ENCODE measurements around the gene SH2B2.
"Not testable (repeated sequence)": the region's sequence is repeated elsewhere in the genome, so short reads cannot be mapped to it uniquely, and the experiment has no call there.

DNA sequence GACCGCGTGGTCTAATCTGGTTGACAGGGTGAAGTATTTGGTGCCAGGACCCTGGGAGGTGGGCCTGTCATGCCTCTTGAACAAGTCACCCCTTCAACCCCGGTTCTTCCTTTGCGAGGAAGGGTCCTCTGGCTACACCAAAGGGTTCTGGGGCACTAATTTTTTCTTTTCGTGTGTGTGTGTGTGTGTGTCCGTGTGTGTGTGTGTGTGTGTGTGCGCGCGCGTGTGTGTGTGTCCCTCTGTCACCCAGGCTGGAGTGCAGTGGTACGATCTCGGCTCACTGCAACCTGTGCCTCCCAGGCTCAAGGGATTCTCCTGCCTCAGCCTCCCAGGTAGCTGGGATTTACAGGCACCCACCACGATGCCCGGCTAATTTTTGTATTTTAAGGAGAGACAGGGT, 14.7 kb downstream of the SH2B2 start:
- TF ChIP-seq, protein P1, sequence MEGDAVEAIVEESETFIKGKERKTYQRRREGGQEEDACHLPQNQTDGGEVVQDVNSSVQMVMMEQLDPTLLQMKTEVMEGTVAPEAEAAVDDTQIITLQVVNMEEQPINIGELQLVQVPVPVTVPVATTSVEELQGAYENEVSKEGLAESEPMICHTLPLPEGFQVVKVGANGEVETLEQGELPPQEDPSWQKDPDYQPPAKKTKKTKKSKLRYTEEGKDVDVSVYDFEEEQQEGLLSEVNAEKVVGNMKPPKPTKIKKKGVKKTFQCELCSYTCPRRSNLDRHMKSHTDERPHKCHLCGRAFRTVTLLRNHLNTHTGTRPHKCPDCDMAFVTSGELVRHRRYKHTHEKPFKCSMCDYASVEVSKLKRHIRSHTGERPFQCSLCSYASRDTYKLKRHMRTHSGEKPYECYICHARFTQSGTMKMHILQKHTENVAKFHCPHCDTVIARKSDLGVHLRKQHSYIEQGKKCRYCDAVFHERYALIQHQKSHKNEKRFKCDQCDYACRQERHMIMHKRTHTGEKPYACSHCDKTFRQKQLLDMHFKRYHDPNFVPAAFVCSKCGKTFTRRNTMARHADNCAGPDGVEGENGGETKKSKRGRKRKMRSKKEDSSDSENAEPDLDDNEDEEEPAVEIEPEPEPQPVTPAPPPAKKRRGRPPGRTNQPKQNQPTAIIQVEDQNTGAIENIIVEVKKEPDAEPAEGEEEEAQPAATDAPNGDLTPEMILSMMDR (IDR thresholded peaks at IDR 0.05; ENCODE audit: borderline replicate concordance, extremely low read depth, low read length, poor library complexity, severe bottlenecking), result not testable (repeated sequence)
- TF ChIP-seq EZH2 (IDR thresholded peaks at IDR 0.05; ENCODE audit: borderline replicate concordance, low read depth, low read length, severe bottlenecking), result not testable (repeated sequence)

Measured in DND-41 (cell line).